ENCODE measurements around the gene STAB2. TPM values are rescaled to one million over a fixed set of nuclear protein-coding genes. Genes with fewer than 3 reads are reported as not detected.
A peak's percentile ranks its signal among the peaks of the same experiment; 100 is the strongest.

STAB2 gene
- total RNA-seq: 0.13 TPM

DNA sequence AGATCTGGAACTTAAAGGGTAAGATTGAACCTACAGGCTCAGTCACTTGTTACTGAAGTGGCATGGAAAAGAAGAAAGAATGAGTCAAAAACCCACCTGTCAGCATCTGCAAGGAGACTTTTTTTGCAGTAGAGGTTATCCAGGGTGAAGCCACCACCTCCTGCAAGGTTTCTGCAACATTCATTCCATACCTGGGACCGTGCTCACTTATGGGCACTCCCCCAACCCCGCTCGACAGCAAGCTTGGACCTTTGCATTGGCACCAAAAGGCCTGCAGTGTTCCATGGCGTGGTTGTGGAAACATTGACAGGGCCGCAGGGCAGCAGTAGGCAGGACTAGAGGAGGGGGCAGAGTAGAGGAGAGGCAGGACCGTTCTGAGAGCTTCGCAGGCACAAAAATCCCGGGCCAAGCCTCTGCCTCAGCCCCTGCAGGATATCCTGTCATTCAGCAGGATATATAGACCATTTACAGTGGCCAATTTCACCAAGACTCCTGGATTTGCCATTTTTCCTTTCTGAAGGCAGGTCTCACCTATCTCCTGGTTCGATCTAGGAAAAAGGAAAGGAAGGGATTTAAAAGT, at the start of gene STAB2:
Gene STAB2, plus strand, starts transcription at position 483 of the 580 bp plus-strand sequence. CDS start 204 bp downstream, outside the sequence.
- no peak for ATAC-seq
- DNase-seq (ENCODE audit: low spot score): no peak
- intact Hi-C loops (cut with DNase I): no loop called here

- intact Hi-C loops (cut with DNase I): loop anchor here (10.0 kb wide), 1 partner anchor 584 kb away; the partner anchor contains the start of gene ASCL1
- ATAC-seq (no peak), DNase-seq (ENCODE audit: low spot score) (no peak)
These were observed 48.7 kb upstream of the STAB2 start for GRCh38 chr12:103538397-103538796.

- no peak for ATAC-seq
- DNase-seq (ENCODE audit: low spot score): no peak
- intact Hi-C loops (cut with DNase I): no loop called here
These were observed 46.8 kb upstream of the STAB2 start for GRCh38 chr12:103540319-103540718.

GRCh38 chr12:103542078-103542477, 45.0 kb upstream of the STAB2 start:
- DNase-seq (ENCODE audit: low spot score) (no peak), ATAC-seq (no peak)
- intact Hi-C loops (cut with DNase I): no loop called here

DNA sequence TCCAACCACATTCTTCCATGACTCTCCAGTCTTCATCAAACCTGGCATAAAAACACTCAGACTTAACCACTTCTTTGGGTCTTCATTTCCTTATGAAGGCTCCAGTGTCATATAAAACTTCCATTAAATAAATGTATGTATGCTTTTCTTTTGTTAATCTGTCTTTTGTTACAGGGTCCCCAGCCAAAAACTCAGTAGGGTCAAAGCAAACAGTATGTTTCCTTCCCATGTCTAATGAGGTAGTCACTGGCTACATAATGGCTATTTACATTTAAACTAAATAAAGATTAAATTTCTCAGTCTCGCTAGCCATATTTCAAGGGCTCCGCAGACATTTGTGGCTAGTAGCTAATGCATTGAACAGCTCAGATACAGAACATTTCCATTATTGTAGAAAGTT, 40.1 kb upstream of the STAB2 start:
- DNase-seq (ENCODE audit: low spot score) (no peak), ATAC-seq (no peak)
- intact Hi-C loops (cut with DNase I): no loop called here

DNA sequence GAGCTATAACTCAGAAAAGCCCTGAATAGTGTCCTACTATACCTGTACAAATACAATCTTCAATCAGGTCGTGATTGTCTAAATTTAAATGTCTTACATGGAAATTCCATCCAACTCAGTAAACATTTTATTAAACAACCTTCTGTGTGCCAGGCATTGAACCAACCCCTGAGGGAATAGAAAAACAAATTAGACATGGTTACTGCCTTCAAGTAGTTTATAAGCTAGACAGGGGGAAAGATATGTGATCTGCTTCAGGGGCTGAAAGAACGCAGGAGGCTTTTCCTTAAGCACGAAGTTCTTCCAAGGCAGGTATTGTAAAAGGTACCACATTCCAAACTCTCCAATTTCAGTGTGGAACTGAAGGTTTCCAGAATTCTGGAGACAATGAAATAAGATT, 39.7 kb upstream of the STAB2 start:
- DNase-seq (ENCODE audit: low spot score): no peak
- intact Hi-C loops (cut with DNase I): no loop called here
- no peak for ATAC-seq

DNA sequence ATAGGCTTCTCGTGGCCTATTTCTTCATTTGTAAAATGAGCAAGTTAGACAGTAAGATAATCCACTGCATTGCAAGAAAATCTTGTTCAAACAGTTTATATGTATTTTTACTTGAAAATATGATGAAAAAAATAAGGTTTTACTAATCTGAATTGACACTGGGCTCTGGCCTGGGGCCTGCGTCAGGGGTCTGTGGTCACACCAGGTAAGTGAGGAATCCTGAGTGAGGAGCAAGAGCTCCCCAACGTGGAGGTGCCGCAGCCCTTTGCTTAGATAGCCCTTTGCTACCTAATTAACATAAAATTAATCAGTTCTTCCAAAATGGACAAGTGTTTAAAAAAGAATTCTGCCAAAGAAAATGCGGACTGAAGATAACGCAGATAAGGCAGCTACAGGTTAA, 39.1 kb upstream of the STAB2 start:
- intact Hi-C loops (cut with DNase I): no loop called here
- ATAC-seq (no peak), DNase-seq (ENCODE audit: low spot score) (no peak)

- ATAC-seq: peak; percentile 74
- DNase-seq (ENCODE audit: low spot score): peak; percentile 77
- intact Hi-C loops (cut with DNase I): no loop called here
These were observed 38.2 kb upstream of the STAB2 start for GRCh38 chr12:103548622-103549601.

DNA sequence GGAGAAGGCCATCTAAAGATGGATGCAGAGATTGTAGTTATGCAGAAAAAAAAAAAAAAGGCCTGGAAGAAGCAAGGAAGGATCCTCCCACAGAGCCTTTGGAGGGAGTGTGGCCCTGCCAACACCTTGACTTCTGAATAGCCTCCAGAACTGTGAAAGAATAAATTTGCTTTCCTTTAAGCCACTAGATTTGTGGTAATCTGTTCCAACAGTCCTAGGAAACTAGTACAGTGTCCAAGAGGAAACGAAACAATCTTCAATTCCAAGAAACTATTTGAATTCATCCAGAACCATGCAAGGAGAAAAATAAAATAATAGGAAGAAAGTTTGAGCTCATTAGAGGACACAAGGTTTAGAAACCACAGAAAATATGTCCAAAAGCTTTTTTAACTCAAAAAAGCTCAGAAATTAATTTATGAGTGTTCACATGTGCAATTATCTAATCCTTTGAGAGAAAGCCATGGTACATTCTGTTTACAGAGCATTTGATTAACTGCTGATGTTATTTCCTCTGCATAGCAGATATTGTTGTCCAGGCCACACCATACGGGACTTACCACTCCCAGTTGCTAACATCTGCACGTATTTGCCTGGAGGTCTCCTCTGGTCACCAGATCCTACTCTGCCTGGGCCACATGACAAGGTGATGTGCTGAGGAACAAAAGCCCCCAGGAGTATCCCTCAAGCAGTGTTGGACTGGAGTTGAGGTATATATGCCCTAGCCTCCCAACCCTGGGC, 30.0 kb upstream of the STAB2 start:
- intact Hi-C loops (cut with DNase I): loop anchor here (10.0 kb wide), 1 partner anchor 682 kb away; no protein-coding TSS in a partner anchor
- peak; percentile 94 for ATAC-seq
- no peak for DNase-seq (ENCODE audit: low spot score)

- ATAC-seq: peak; percentile 13
- DNase-seq (ENCODE audit: low spot score): no peak
- intact Hi-C loops (cut with DNase I): loop anchor here (10.0 kb wide), 1 partner anchor 683 kb away; no protein-coding TSS in a partner anchor
These were observed 29.5 kb upstream of the STAB2 start for GRCh38 chr12:103557628-103558010.

DNA sequence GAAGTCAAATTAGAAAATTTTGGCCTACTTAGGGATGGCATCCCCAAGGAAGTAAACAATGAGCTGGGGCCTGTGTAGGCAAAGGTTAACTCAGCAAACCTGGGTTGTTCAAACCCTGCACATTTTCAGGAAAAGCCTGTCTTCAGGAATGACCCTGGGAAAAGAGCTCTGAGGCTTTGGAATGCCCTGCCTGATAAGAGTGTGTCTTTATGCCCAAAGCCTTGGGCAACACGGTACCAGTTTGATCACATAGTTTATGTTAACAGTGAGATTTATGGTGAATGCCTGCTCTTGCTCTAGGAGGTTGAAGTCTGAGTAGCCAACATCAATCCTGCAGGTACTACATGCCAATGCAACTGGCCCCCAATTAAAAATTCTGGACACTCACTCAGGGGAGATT, 28.2 kb upstream of the STAB2 start:
- DNase-seq (ENCODE audit: low spot score) (no peak), ATAC-seq (no peak)
- intact Hi-C loops (cut with DNase I): loop anchor here (10.0 kb wide), 1 partner anchor 684 kb away; no protein-coding TSS in a partner anchor

DNA sequence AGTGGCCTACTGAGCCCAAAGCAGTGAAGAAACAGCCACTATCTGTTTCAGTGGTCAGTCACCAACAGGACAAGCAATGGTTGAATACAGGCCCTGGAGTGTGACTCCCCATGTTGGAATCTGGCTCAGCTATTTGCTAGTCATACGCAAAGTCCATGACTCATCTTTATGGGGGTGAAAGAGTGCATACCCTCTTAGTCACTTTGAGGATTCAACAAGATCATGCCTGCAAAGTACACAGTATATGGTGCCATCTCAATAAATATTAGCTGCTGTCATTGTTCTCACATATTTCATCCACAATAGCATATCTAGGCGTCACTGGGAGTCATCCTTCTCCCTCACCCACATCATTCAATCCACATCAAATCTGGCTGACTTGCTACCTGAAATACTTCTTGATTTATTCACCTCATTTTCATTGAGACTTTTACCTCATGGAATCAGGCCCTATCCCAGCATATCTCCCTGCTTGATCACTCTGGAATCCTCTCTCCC, 26.4 kb upstream of the STAB2 start:
- no peak for ATAC-seq
- intact Hi-C loops (cut with DNase I): no loop called here
- no peak for DNase-seq (ENCODE audit: low spot score)

DNA sequence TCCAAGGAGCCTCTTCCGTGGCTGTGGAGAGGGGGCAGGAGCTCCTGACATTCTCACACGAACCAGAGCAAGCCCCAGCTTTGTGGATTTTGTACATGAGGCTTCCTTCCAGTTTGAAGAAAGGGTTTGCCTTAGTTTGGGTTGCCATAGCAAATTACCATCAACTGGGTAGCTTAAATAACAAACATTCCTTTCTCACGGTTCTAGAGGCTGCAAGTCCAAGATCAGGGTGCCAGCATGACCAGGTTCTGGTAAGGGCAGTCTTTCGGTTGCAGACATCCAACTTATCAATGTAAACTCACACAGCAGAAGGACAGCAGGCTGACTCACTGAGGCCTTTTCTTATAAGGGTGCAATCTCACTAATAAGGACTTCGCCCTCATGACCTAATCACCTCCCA, 25.9 kb upstream of the STAB2 start:
- ATAC-seq (no peak), DNase-seq (ENCODE audit: low spot score) (no peak)
- intact Hi-C loops (cut with DNase I): no loop called here

GRCh38 chr12:103566398-103566797, 20.7 kb upstream of the STAB2 start:
- no peak for ATAC-seq
- intact Hi-C loops (cut with DNase I): no loop called here
- DNase-seq (ENCODE audit: low spot score): no peak

DNA sequence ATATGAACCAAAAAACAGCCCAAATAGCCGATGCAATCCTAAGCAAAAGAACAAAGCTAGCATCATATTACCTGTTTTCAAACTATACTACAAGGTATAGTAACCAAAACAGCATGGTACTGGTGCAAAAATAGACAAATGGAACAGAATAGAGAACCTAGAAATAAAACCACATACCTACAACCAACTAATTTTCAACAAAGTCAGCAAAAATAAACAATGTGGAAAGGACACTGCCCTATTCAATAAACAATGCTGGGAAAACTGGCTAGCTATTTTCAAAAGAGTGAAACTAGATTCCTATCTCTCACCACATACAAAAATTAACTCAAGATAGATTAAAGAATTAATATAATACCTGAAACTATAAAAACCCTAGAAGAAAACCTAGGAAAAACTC, 17.8 kb upstream of the STAB2 start:
- ATAC-seq (no peak), DNase-seq (ENCODE audit: low spot score) (no peak)
- intact Hi-C loops (cut with DNase I): no loop called here

GRCh38 chr12:103571286-103571685, 15.8 kb upstream of the STAB2 start:
- ATAC-seq (no peak), DNase-seq (ENCODE audit: low spot score) (no peak)
- intact Hi-C loops (cut with DNase I): no loop called here

DNA sequence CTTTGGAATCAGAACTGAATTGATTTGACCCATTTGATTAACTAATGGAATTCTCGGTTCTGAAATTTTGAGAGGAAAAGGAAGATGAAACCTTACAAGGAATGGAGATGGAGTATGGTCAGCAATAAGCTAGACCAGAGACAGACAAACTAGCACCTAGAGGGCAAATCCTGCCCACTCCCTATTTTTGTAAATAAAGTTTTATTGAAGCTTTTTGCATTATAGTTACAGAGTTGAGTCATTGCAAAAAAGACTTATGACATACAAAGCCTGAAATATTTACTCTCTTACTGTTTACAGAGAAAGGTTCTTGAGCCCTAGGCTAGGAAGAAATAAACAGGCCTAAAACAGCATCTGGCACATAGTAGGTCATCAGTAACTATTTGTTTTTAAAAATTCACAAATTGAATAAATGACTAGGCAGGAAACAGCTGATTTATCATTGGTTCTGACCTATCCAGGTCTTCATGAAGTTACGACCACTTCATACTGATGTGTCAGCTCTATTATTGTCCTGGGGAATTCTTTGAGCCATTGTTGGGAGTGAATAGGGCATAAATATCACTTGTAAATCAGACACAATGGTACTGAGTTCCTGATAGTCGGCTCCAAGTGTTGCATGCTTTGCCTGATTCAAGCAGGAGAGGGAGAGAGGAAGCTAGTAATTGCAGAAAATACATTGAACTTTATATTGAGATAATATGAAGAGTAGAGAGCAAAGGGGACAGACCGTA, 14.6 kb upstream of the STAB2 start:
- DNase-seq (ENCODE audit: low spot score) (no peak), ATAC-seq (no peak)
- intact Hi-C loops (cut with DNase I): no loop called here

GRCh38 chr12:103573185-103573584, 13.9 kb upstream of the STAB2 start:
- no peak for DNase-seq (ENCODE audit: low spot score)
- ATAC-seq: no peak
- intact Hi-C loops (cut with DNase I): no loop called here

GRCh38 chr12:103578926-103579325, 8.1 kb upstream of the STAB2 start:
- DNase-seq (ENCODE audit: low spot score) (no peak), ATAC-seq (no peak)
- intact Hi-C loops (cut with DNase I): no loop called here

Measured in sciatic nerve (tissue), 2 donors.